ENCODE results near the gene PROK1.

- TF ChIP-seq EZH2 (IDR thresholded peaks at IDR 0.05; ENCODE audit: insufficient read depth, low read length), result no peak
- TF ChIP-seq CTCF (IDR thresholded peaks at IDR 0.05; ENCODE audit: insufficient read depth, low read depth, low read length), result no peak
These were observed 3.4 kb downstream of the PROK1 start for GRCh38 chr1:110454328-110454727.
